SK-N-SH treated with all-trans-retinoic acid at 6 μM for 48 hours (cell line): Measurements from ENCODE around the gene LSM2.

Experiments
- ATAC-seq: fragments of 200-7000 bp; cut with Tn5 transposase; 3 replicates; pipeline ENCODE4 v1.9.1; 2020; ENCODE audit warnings: mild to moderate bottlenecking, moderate library complexity
- ARNTL ChIP-seq: fragments of 450-650 bp; formaldehyde crosslinking; IDR thresholded peaks from 2 replicates; pipeline ENCODE4 v1.5.0; 2020; ENCODE audit warnings: low read depth, mild to moderate bottlenecking, moderate library complexity, borderline replicate concordance
- BACH2 ChIP-seq: fragments of 250-450 bp; sonication (Bioruptor Pico); IDR thresholded peaks from 2 replicates; pipeline ENCODE4 v1.9.0; 2021; ENCODE audit warnings: mild to moderate bottlenecking, borderline replicate concordance
- CREB5 ChIP-seq: fragments of 250-450 bp; sonication (Bioruptor Pico); IDR thresholded peaks from 2 replicates; pipeline ENCODE4 v1.5.1; 2020; ENCODE audit warnings: low read depth, mild to moderate bottlenecking, moderate library complexity
- CSDC2 ChIP-seq: fragments of 250-450 bp; sonication (Bioruptor Pico); IDR thresholded peaks from 2 replicates; pipeline ENCODE4 v1.5.0; 2020; ENCODE audit warnings: mild to moderate bottlenecking, moderate library complexity
- CSRNP3 ChIP-seq: fragments of 250-450 bp; sonication (Bioruptor Pico); IDR thresholded peaks from 2 replicates; pipeline ENCODE4 v1.5.1; 2021; ENCODE audit warnings: mild to moderate bottlenecking, moderate library complexity
- ESRRG ChIP-seq: fragments of 250-450 bp; sonication (Bioruptor Pico); IDR thresholded peaks from 2 replicates; pipeline ENCODE4 v1.6.1; 2021; ENCODE audit warnings: mild to moderate bottlenecking
- GLIS3 ChIP-seq: fragments of 250-450 bp; sonication (Bioruptor Pico); IDR thresholded peaks from 2 replicates; pipeline ENCODE4 v1.5.0; 2020; ENCODE audit warnings: mild to moderate bottlenecking, moderate library complexity
- ISL1 ChIP-seq: fragments of 250-450 bp; sonication (Bioruptor Pico); IDR thresholded peaks from 2 replicates; pipeline ENCODE4 v2.1.2; 2022; ENCODE audit warnings: mild to moderate bottlenecking, moderate library complexity
- OSR1 ChIP-seq: fragments of 250-450 bp; sonication (Bioruptor Pico); IDR thresholded peaks from 2 replicates; pipeline ENCODE4 v1.8.0; 2022; ENCODE audit warnings: moderate library complexity, mild to moderate bottlenecking, inconsistent platforms
- PPARA ChIP-seq: fragments of 250-450 bp; sonication (Bioruptor Pico); IDR thresholded peaks from 2 replicates; pipeline ENCODE4 v1.5.0; 2020; ENCODE audit warnings: mild to moderate bottlenecking, borderline replicate concordance
- RARB ChIP-seq: fragments of 250-450 bp; sonication (Bioruptor Pico); IDR thresholded peaks from 2 replicates; pipeline ENCODE4 v1.8.0; 2021; ENCODE audit warnings: mild to moderate bottlenecking, moderate library complexity
- SNAI2 ChIP-seq: fragments of 250-450 bp; sonication (Bioruptor Pico); IDR thresholded peaks from 2 replicates; pipeline ENCODE4 v1.5.0; 2020; ENCODE audit warnings: mild to moderate bottlenecking, moderate library complexity
- TCF4 ChIP-seq: fragments of 250-450 bp; sonication (Bioruptor Pico); IDR thresholded peaks from 2 replicates; pipeline ENCODE4 v1.8.0; 2021; ENCODE audit warnings: mild to moderate bottlenecking, moderate library complexity, borderline replicate concordance
- TOX ChIP-seq: fragments of 250-450 bp; sonication (Bioruptor Pico); IDR thresholded peaks from 2 replicates; pipeline ENCODE4 v1.8.0; 2021; ENCODE audit warnings: mild to moderate bottlenecking, moderate library complexity, borderline replicate concordance
- TSHZ2 ChIP-seq: fragments of 250-450 bp; sonication (Bioruptor Pico); IDR thresholded peaks from 2 replicates; pipeline ENCODE4 v1.5.0; 2020; ENCODE audit warnings: mild to moderate bottlenecking, moderate library complexity
- ZC3H10 ChIP-seq: fragments of 250-450 bp; sonication (Bioruptor Pico); IDR thresholded peaks from 2 replicates; pipeline ENCODE4 v1.5.1; 2021; ENCODE audit warnings: mild to moderate bottlenecking, moderate library complexity
- ZFP3 ChIP-seq: fragments of 250-450 bp; sonication (Bioruptor Pico); IDR thresholded peaks from 2 replicates; pipeline ENCODE4 v1.5.0; 2020; ENCODE audit warnings: mild to moderate bottlenecking, moderate library complexity
- ZFP30 ChIP-seq: fragments of 450-650 bp; formaldehyde crosslinking; IDR thresholded peaks from 2 replicates; pipeline ENCODE4 v1.5.0; 2022; ENCODE audit warnings: mild to moderate bottlenecking, moderate library complexity
- ZNF70 ChIP-seq: fragments of 450-650 bp; formaldehyde crosslinking; IDR thresholded peaks from 2 replicates; pipeline ENCODE4 v1.5.0; 2020; ENCODE audit warnings: mild to moderate bottlenecking, moderate library complexity
- ZNF8 ChIP-seq: fragments of 450-650 bp; formaldehyde crosslinking; IDR thresholded peaks from 2 replicates; pipeline ENCODE4 v1.5.0; 2020; ENCODE audit warnings: mild to moderate bottlenecking, moderate library complexity

The LSM2 gene

GRCh38 chr6:31780507-31781243, 26.1 kb downstream of the LSM2 start (continued):
- TF ChIP-seq TSHZ2 (CRISPR knock-in tag): no peak
- TF ChIP-seq GLIS3 (CRISPR knock-in tag): no peak
- TF ChIP-seq CREB5: no peak
- TF ChIP-seq CSRNP3 (CRISPR knock-in tag): no peak
- no peak for TF ChIP-seq ESRRG (CRISPR knock-in tag)
- TF ChIP-seq ZNF8 (CRISPR knock-in tag): no peak
- TF ChIP-seq SNAI2 (CRISPR knock-in tag): no peak
- TF ChIP-seq TOX (CRISPR knock-in tag): no peak
- TF ChIP-seq ARNTL (CRISPR knock-in tag): no peak
- no peak for TF ChIP-seq ZNF70 (CRISPR knock-in tag)
- no peak for TF ChIP-seq TCF4
- no peak for TF ChIP-seq RARB
- TF ChIP-seq ISL1 (CRISPR knock-in tag): no peak
- no peak for TF ChIP-seq OSR1 (CRISPR knock-in tag)

- no peak for TF ChIP-seq TSHZ2 (CRISPR knock-in tag)
- TF ChIP-seq ZFP3 (CRISPR knock-in tag): no peak
- no peak for TF ChIP-seq PPARA (CRISPR knock-in tag)
- TF ChIP-seq OSR1 (CRISPR knock-in tag): no peak
- TF ChIP-seq ZC3H10: no peak
- no peak for TF ChIP-seq ZNF8 (CRISPR knock-in tag)
- TF ChIP-seq ARNTL (CRISPR knock-in tag): no peak
- no peak for TF ChIP-seq ISL1 (CRISPR knock-in tag)
- TF ChIP-seq RARB: no peak
- TF ChIP-seq ESRRG (CRISPR knock-in tag): no peak
- TF ChIP-seq ZFP30 (CRISPR knock-in tag): no peak
- TF ChIP-seq TOX (CRISPR knock-in tag): no peak
- no peak for TF ChIP-seq BACH2 (CRISPR knock-in tag)
- TF ChIP-seq CSDC2 (CRISPR knock-in tag): no peak
- TF ChIP-seq GLIS3 (CRISPR knock-in tag): no peak
- TF ChIP-seq TCF4: no peak
- no peak for ATAC-seq
Observed at GRCh38 chr6:31779908-31780307, 26.9 kb downstream of the LSM2 start.

GRCh38 chr6:31778999-31779885, 27.5 kb downstream of the LSM2 start:
- no peak for ATAC-seq
- TF ChIP-seq BACH2 (CRISPR knock-in tag) (no peak), CSRNP3 (CRISPR knock-in tag) (no peak), ISL1 (CRISPR knock-in tag) (no peak), TSHZ2 (CRISPR knock-in tag) (no peak), ZNF70 (CRISPR knock-in tag) (no peak)
